ENCODE measurements around the gene EPX.

Gene EPX

GRCh38 chr17:58239987-58240386, 47.5 kb downstream of the EPX start:
- Histone ChIP-seq H3K4me2 (ENCODE audit: low read length, poor library complexity, severe bottlenecking) (no peak overlapping the region), H3K4me3 (ENCODE audit: insufficient read depth in 1 of 2, low read depth in 1 of 2, low read length in 2 of 2) (no peak overlapping the region), H2BK12ac (ENCODE audit: low read length in 2 of 2) (no peak overlapping the region), H3K18ac (ENCODE audit: low read depth in 1 of 2, low read length in 2 of 2) (no peak overlapping the region), H3K4ac (ENCODE audit: low read depth in 1 of 2, low read length in 2 of 2) (no peak overlapping the region), H3K27me3 (ENCODE audit: control insufficient read depth in 1 of 2, insufficient read depth in 1 of 2, low read length in 2 of 2) (peaks cover 84 to 86% of the 10 kb centered on the region in 2 experiments), H3K79me1 (replicated peaks; ENCODE audit: low read length, poor library complexity, severe bottlenecking) (no peaks in the 10 kb centered on the region), H3K23ac (ENCODE audit: low read length in 2 of 2) (no peak overlapping the region), H2BK15ac (ENCODE audit: low read depth, poor library complexity, severe bottlenecking) (no peak overlapping the region), H2BK120ac (ENCODE audit: low read depth, low read length) (no peak overlapping the region), H3K36me3 (ENCODE audit: control insufficient read depth in 1 of 2, insufficient read depth in 2 of 2, low read depth in 1 of 2, low read length in 2 of 2) (no peaks in the 10 kb centered on the region), H4K91ac (ENCODE audit: low read length) (no peak overlapping the region), H3K27ac (ENCODE audit: low read length, poor library complexity, severe bottlenecking) (no peak overlapping the region), H2BK5ac (ENCODE audit: low read depth, low read length, poor library complexity, severe bottlenecking) (no peak overlapping the region), H3K9me3 (ENCODE audit: control insufficient read depth, low read length) (no peaks in the 10 kb centered on the region), H3K9ac (ENCODE audit: low read length) (no peak overlapping the region), H3K4me1 (ENCODE audit: control insufficient read depth, insufficient read depth, low read depth, low read length) (no peaks in the 10 kb centered on the region), H4K8ac (ENCODE audit: low read length) (no peak overlapping the region), H2AFZ (ENCODE audit: low read depth, low read length) (no peak overlapping the region), H2AK5ac (ENCODE audit: low read length, severe bottlenecking) (no peak overlapping the region), H3K14ac (ENCODE audit: low read length in 2 of 2) (no peak overlapping the region)
- no peak for DNase-seq
- WGBS, result 78% methylated on average over 1 of the region's 1 CpG

DNA sequence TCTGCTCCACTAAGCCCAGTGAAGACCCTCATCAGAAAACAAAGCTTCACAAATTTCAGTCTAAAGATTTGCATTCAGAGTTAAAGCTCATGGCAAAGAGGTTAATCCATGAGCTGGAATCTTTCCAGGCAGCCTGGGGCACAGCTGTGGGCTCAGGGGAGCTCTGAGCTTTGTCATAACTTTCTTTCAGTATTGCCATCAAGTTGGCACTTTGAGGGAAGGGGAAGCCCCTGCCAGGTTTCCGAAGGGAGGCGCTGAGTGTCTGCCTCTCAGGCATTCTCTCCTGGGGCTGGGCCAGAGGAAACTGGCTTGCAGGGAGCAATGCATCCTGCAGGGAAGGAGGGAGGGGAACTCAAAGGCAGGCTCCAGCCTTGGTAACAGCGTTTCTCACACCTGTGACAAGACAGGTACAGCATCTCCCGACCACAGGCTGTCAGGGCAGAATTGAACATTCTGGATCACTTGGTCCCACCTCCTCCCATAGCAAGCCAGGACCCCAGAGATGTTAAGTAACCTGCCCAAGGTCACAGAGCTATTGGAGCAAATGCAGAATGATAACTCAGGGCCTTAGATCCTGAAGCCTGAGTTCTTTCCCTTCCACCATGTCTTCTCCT, 49.8 kb downstream of the EPX start:
- Histone ChIP-seq H3K4ac (ENCODE audit: low read depth in 1 of 2, low read length in 2 of 2) (no peak overlapping the region), H3K4me2 (ENCODE audit: low read length, poor library complexity, severe bottlenecking) (no peak overlapping the region), H2AFZ (ENCODE audit: low read depth, low read length) (no peak overlapping the region), H2BK5ac (ENCODE audit: low read depth, low read length, poor library complexity, severe bottlenecking) (no peak overlapping the region), H4K91ac (ENCODE audit: low read length) (no peak overlapping the region), H3K14ac (ENCODE audit: low read length in 2 of 2) (no peak overlapping the region), H3K4me3 (ENCODE audit: insufficient read depth in 1 of 2, low read depth in 1 of 2, low read length in 2 of 2) (no peak overlapping the region), H2AK5ac (ENCODE audit: low read length, severe bottlenecking) (no peak overlapping the region), H4K8ac (ENCODE audit: low read length) (no peak overlapping the region), H3K23ac (ENCODE audit: low read length in 2 of 2) (no peak overlapping the region), H2BK15ac (ENCODE audit: low read depth, poor library complexity, severe bottlenecking) (no peak overlapping the region), H2BK12ac (ENCODE audit: low read length in 2 of 2) (no peak overlapping the region), H3K27me3 (ENCODE audit: control insufficient read depth in 1 of 2, insufficient read depth in 1 of 2, low read length in 2 of 2) (peaks cover 78 to 88% of the 10 kb centered on the region in 2 experiments), H3K9ac (ENCODE audit: low read length) (no peak overlapping the region), H3K18ac (ENCODE audit: low read depth in 1 of 2, low read length in 2 of 2) (no peak overlapping the region), H3K4me1 (ENCODE audit: control insufficient read depth, insufficient read depth, low read depth, low read length) (no peaks in the 10 kb centered on the region), H3K36me3 (ENCODE audit: control insufficient read depth in 1 of 2, insufficient read depth in 2 of 2, low read depth in 1 of 2, low read length in 2 of 2) (no peaks in the 10 kb centered on the region), H3K79me1 (replicated peaks; ENCODE audit: low read length, poor library complexity, severe bottlenecking) (no peaks in the 10 kb centered on the region), H3K27ac (ENCODE audit: low read length, poor library complexity, severe bottlenecking) (no peak overlapping the region), H3K9me3 (ENCODE audit: control insufficient read depth, low read length) (no peaks in the 10 kb centered on the region), H2BK120ac (ENCODE audit: low read depth, low read length) (no peak overlapping the region)
- 25% methylated on average over 4 of the region's 4 CpGs for WGBS
- DNase-seq, result no peak

DNA sequence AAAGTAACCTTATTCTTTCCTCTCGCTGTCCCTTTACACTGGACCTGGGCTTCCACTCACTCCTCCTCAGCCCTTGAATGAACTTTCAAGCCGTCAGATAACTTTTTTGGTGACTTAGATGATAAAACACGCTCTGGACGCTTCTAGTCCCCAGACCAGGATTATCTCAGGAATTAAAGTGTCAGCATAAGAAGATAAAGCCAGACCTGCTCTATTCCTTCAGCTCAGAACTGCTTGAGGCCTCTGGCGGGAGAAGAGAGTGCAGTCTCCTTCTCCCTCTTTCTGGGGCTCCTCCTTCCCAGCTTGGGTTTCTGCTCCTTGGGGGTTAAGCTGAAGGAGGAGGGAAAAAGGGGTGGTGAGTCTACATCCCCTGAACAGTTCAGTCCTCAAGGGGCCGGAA, 52.4 kb downstream of the EPX start:
- WGBS, result 86% methylated on average over 6 of the region's 6 CpGs
- peaks cover 10% of the 10 kb centered on the region for H3K4me1 ChIP-seq (ENCODE audit: control insufficient read depth, insufficient read depth, low read depth, low read length)
- no peak overlapping the region for H3K18ac ChIP-seq (ENCODE audit: low read depth in 1 of 2, low read length in 2 of 2)
- no peaks in the 10 kb centered on the region for H3K9me3 ChIP-seq (ENCODE audit: control insufficient read depth, low read length)
- H4K8ac ChIP-seq (ENCODE audit: low read length), result no peak overlapping the region
- no peak overlapping the region for H3K4me2 ChIP-seq (ENCODE audit: low read length, poor library complexity, severe bottlenecking)
- H3K4ac ChIP-seq (ENCODE audit: low read depth in 1 of 2, low read length in 2 of 2), result no peak overlapping the region
- no peak overlapping the region for H2AFZ ChIP-seq (ENCODE audit: low read depth, low read length)
- no peak overlapping the region for H3K4me3 ChIP-seq (ENCODE audit: insufficient read depth in 1 of 2, low read depth in 1 of 2, low read length in 2 of 2)
- no peak overlapping the region for H2BK12ac ChIP-seq (ENCODE audit: low read length in 2 of 2)
- DNase-seq, result no peak
- no peak overlapping the region for H2BK5ac ChIP-seq (ENCODE audit: low read depth, low read length, poor library complexity, severe bottlenecking)
- no peak overlapping the region for H2BK15ac ChIP-seq (ENCODE audit: low read depth, poor library complexity, severe bottlenecking)
- no peak overlapping the region for H3K23ac ChIP-seq (ENCODE audit: low read length in 2 of 2)
- no peak overlapping the region for H3K27ac ChIP-seq (ENCODE audit: low read length, poor library complexity, severe bottlenecking)
- H3K14ac ChIP-seq (ENCODE audit: low read length in 2 of 2), result no peak overlapping the region
- H3K9ac ChIP-seq (ENCODE audit: low read length), result no peak overlapping the region
- H3K79me1 ChIP-seq (replicated peaks; ENCODE audit: low read length, poor library complexity, severe bottlenecking), result no peaks in the 10 kb centered on the region
- H2AK5ac ChIP-seq (ENCODE audit: low read length, severe bottlenecking), result no peak overlapping the region
- H2BK120ac ChIP-seq (ENCODE audit: low read depth, low read length), result no peak overlapping the region
- H3K27me3 ChIP-seq (ENCODE audit: control insufficient read depth in 1 of 2, insufficient read depth in 1 of 2, low read length in 2 of 2), result peaks cover 78 to 88% of the 10 kb centered on the region in 2 experiments
- H3K36me3 ChIP-seq (ENCODE audit: control insufficient read depth in 1 of 2, insufficient read depth in 2 of 2, low read depth in 1 of 2, low read length in 2 of 2), result no peaks in the 10 kb centered on the region
- no peak overlapping the region for H4K91ac ChIP-seq (ENCODE audit: low read length)

GRCh38 chr17:58245428-58246103, 53.0 kb downstream of the EPX start:
- no peaks in the 10 kb centered on the region for H3K36me3 ChIP-seq (ENCODE audit: control insufficient read depth in 1 of 2, insufficient read depth in 2 of 2, low read depth in 1 of 2, low read length in 2 of 2)
- H3K4me1 ChIP-seq (ENCODE audit: control insufficient read depth, insufficient read depth, low read depth, low read length), result peaks cover 10% of the 10 kb centered on the region
- H4K91ac ChIP-seq (ENCODE audit: low read length), result no peak overlapping the region
- DNase-seq, result no peak
- H2BK120ac ChIP-seq (ENCODE audit: low read depth, low read length), result no peak overlapping the region
- H3K27me3 ChIP-seq (ENCODE audit: control insufficient read depth in 1 of 2, insufficient read depth in 1 of 2, low read length in 2 of 2), result peaks cover 76 to 88% of the 10 kb centered on the region in 2 experiments
- H3K4ac ChIP-seq (ENCODE audit: low read depth in 1 of 2, low read length in 2 of 2), result no peak overlapping the region
- H3K9me3 ChIP-seq (ENCODE audit: control insufficient read depth, low read length), result no peaks in the 10 kb centered on the region
- H3K27ac ChIP-seq (ENCODE audit: low read length, poor library complexity, severe bottlenecking), result no peak overlapping the region
- H3K23ac ChIP-seq (ENCODE audit: low read length in 2 of 2), result no peak overlapping the region
- no peak overlapping the region for H3K14ac ChIP-seq (ENCODE audit: low read length in 2 of 2)
- no peak overlapping the region for H3K18ac ChIP-seq (ENCODE audit: low read depth in 1 of 2, low read length in 2 of 2)
- no peak overlapping the region for H3K9ac ChIP-seq (ENCODE audit: low read length)
- H2BK12ac ChIP-seq (ENCODE audit: low read length in 2 of 2), result no peak overlapping the region
- H2AFZ ChIP-seq (ENCODE audit: low read depth, low read length), result no peak overlapping the region
- H2BK5ac ChIP-seq (ENCODE audit: low read depth, low read length, poor library complexity, severe bottlenecking), result no peak overlapping the region
- no peak overlapping the region for H4K8ac ChIP-seq (ENCODE audit: low read length)
- no peak overlapping the region for H3K4me2 ChIP-seq (ENCODE audit: low read length, poor library complexity, severe bottlenecking)
- H3K79me1 ChIP-seq (replicated peaks; ENCODE audit: low read length, poor library complexity, severe bottlenecking), result no peaks in the 10 kb centered on the region
- WGBS, result 68% methylated on average over 9 of the region's 10 CpGs
- no peak overlapping the region for H3K4me3 ChIP-seq (ENCODE audit: insufficient read depth in 1 of 2, low read depth in 1 of 2, low read length in 2 of 2)
- H2BK15ac ChIP-seq (ENCODE audit: low read depth, poor library complexity, severe bottlenecking), result no peak overlapping the region
- H2AK5ac ChIP-seq (ENCODE audit: low read length, severe bottlenecking), result no peak overlapping the region

Measured in mesenchymal stem cell (in vitro differentiated cells and primary cell).